A673 (cell line): ENCODE data around the gene DDX41. TPM values are rescaled to one million over a fixed set of nuclear protein-coding genes. Genes with fewer than 3 reads are reported as not detected.
A peak's percentile ranks its signal among the peaks of the same experiment; 100 is the strongest.

ENCODE experiments used
- BruUV-seq: library from RNA; stranded (reverse); fragments of 400-500 nt; replicated peaks from 2 replicates; lab custom pipeline; 2021; lab: Mats Ljungman, UMichigan
- CTCF ChIA-PET: fragments of 300-600 bp; sonication (Branson Sonifier 250); formaldehyde crosslinking; loops from one replicate; lab custom pipeline; 2022; ENCODE audit warnings: antibody characterized with exemption; lab: Charles Lee
- POLR2A ChIA-PET: fragments of 300-600 bp; sonication (Branson Sonifier 250); formaldehyde crosslinking; loops from one replicate; lab custom pipeline; 2022; ENCODE audit warnings: antibody characterized with exemption; ENCODE audit not compliant: low non-redundant PET; lab: Charles Lee
- DNase-seq: peaks from one replicate; pipeline ENCODE4 v3.0.0-alpha.2; 2015; ENCODE audit warnings: low spot score
- H3K27ac ChIP-seq: fragments of 200-600 bp; sonication (generic); 2 replicates; pipeline ENCODE4 v1.5.1; 2016; ENCODE audit warnings: mixed run types, low read depth, mild to moderate bottlenecking, mixed read lengths, antibody characterized with exemption, low read length; ENCODE audit not compliant: poor library complexity, severe bottlenecking
- H3K27me3 ChIP-seq: fragments of 200-600 bp; sonication (generic); replicated peaks from 2 replicates; pipeline ENCODE4 v1.6.1; 2017; ENCODE audit warnings: mixed run types, low read depth, mild to moderate bottlenecking, mixed read lengths, antibody characterized with exemption, low read length; ENCODE audit not compliant: insufficient read depth, poor library complexity
- H3K36me3 ChIP-seq: fragments of 200-600 bp; sonication (generic); 2 replicates; pipeline ENCODE4 v1.6.1; 2016; ENCODE audit warnings: mixed run types, mild to moderate bottlenecking, mixed read lengths, antibody characterized with exemption, low read length; ENCODE audit not compliant: insufficient read depth, poor library complexity, severe bottlenecking
- H3K4me1 ChIP-seq: fragments of 200-600 bp; sonication (generic); 2 replicates; pipeline ENCODE4 v1.6.1; 2017; ENCODE audit warnings: mixed run types, mild to moderate bottlenecking, mixed read lengths, antibody characterized with exemption, low read length; ENCODE audit not compliant: insufficient read depth, poor library complexity, severe bottlenecking
- H3K4me3 ChIP-seq: fragments of 200-600 bp; sonication (generic); 2 replicates; pipeline ENCODE4 v1.5.1; 2016; ENCODE audit warnings: low read depth, mixed run types, mild to moderate bottlenecking, mixed read lengths, low read length; ENCODE audit not compliant: poor library complexity, severe bottlenecking
- H3K9me3 ChIP-seq: fragments of 200-600 bp; sonication (generic); 2 replicates; pipeline ENCODE4 v1.6.1; 2016; ENCODE audit warnings: mixed run types, low read depth, mild to moderate bottlenecking, mixed read lengths, antibody characterized with exemption, low read length; ENCODE audit not compliant: poor library complexity, severe bottlenecking
- CTCF ChIP-seq: fragments of 300-800, 200-600 bp; sonication (generic); conservative IDR thresholded peaks from 2 replicates; pipeline ENCODE4 v1.5.1; 2017; ENCODE audit warnings: low read depth, mild to moderate bottlenecking, antibody characterized with exemption, low read length, moderate library complexity, mixed read lengths
- EZH2 ChIP-seq: fragments of 200-600 bp; sonication (generic); IDR thresholded peaks from 2 replicates; pipeline ENCODE4 v1.6.1; 2017; ENCODE audit warnings: borderline replicate concordance, low read depth, mild to moderate bottlenecking, mixed read lengths, antibody characterized with exemption, low read length; ENCODE audit not compliant: poor library complexity, severe bottlenecking
- intact Hi-C: fragments of 100-400 bp; cut with micrococcal nuclease; formaldehyde crosslinking; loops from one replicate; pipeline ENCODE4 v1.10.0; 2022; ENCODE audit not compliant: unreplicated experiment
- total RNA-seq: library from RNA; stranded (reverse); gene quantifications from 2 replicates; pipeline ENCODE4 v1.2.3, GENCODE V29; 2021

DDX41 gene
- total RNA-seq, 1 experiment from 2014 or later = 82.3 TPM

GRCh38 chr5:177520271-177520670, 3.5 kb upstream of the DDX41 start:
- no peak for DNase-seq
- Histone ChIP-seq H3K27ac (no peak overlapping the region), H3K4me3 (no peak overlapping the region), H3K36me3 (peaks cover 24% of the 10 kb centered on the region), H3K9me3 (no peaks in the 10 kb centered on the region), H3K4me1 (no peaks in the 10 kb centered on the region), H3K27me3 (no peaks in the 10 kb centered on the region)
- BruUV-seq = no TSS peak
- POLR2A ChIA-PET = no interaction called here
- CTCF ChIA-PET = no interaction called here
- intact Hi-C loops = no loop called here
- TF ChIP-seq EZH2 (no peak), CTCF (no peak)

GRCh38 chr5:177519463-177520235, 2.9 kb upstream of the DDX41 start:
- no peak for DNase-seq
- Histone ChIP-seq H3K27me3 (no peaks in the 10 kb centered on the region), H3K9me3 (no peaks in the 10 kb centered on the region), H3K36me3 (peaks cover 24% of the 10 kb centered on the region), H3K4me3 (no peak overlapping the region), H3K4me1 (no peaks in the 10 kb centered on the region), H3K27ac (no peak overlapping the region)
- intact Hi-C loops = no loop called here
- ChIA-PET CTCF (no interaction called here), POLR2A (no interaction called here)
- no TSS peak for BruUV-seq
- TF ChIP-seq EZH2 (no peak), CTCF (no peak)

- TF ChIP-seq EZH2 (no peak), CTCF (no peak)
- Histone ChIP-seq H3K4me3 (peak overlapping the region; percentile 90), H3K27ac (no peak overlapping the region), H3K4me1 (no peaks in the 10 kb centered on the region), H3K36me3 (peaks cover 50% of the 10 kb centered on the region), H3K27me3 (no peaks in the 10 kb centered on the region), H3K9me3 (no peaks in the 10 kb centered on the region)
- TSS peak; percentile 68 for BruUV-seq
- CTCF ChIA-PET = interaction anchor here (0.6 kb wide), 1 partner anchor 15 kb away, joined by 3 read pairs; no protein-coding TSS in a partner anchor
- intact Hi-C loops = no loop called here
- POLR2A ChIA-PET = interaction anchor here (0.6 kb wide), 1 partner anchor 104 kb away, joined by 5 read pairs; no protein-coding TSS in a partner anchor
- no peak for DNase-seq
Measured at GRCh38 chr5:177515580-177515979, 1.2 kb downstream of the DDX41 start.
